Fibroblast of mammary gland (primary cell): ENCODE results near the gene ADAMTS8.

Source experiments
- DNase-seq: peaks from one replicate; pipeline ENCODE4 v3.0.0-alpha.2; 2010; ENCODE audit warnings: low read depth
- H3K4me3 ChIP-seq: 2 replicates; pipeline ENCODE4 v1.5.1; 2011; ENCODE audit warnings: low read depth, mild to moderate bottlenecking, low read length, moderate library complexity; ENCODE audit not compliant: control insufficient read depth
- TF ChIP-seq, protein P1 (sequence below): conservative IDR thresholded peaks from 2 replicates; pipeline ENCODE4 v1.5.1; 2011; ENCODE audit warnings: low read depth, low read length, inconsistent platforms; ENCODE audit not compliant: control insufficient read depth, insufficient read depth

Gene ADAMTS8

DNA sequence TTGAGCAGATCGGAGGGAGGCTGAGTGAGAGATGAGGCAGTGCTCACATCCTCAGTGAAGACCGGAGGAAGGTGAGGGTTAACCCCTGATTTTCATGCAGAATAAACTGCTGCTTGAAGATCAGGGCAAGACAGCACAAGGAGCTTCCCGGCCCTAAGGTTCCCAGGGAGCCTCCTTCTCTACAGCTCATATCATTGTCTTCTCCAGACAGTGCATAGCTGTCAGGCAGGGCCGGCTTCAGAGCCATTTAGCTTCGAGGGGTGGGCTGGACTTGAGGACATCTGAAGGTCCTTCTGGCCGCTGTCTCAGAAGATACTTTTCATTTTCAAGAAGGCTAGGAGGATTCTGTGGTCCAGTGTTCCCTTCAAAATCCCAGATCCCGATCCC, 7.2 kb downstream of the ADAMTS8 start:
- TF ChIP-seq, protein P1, sequence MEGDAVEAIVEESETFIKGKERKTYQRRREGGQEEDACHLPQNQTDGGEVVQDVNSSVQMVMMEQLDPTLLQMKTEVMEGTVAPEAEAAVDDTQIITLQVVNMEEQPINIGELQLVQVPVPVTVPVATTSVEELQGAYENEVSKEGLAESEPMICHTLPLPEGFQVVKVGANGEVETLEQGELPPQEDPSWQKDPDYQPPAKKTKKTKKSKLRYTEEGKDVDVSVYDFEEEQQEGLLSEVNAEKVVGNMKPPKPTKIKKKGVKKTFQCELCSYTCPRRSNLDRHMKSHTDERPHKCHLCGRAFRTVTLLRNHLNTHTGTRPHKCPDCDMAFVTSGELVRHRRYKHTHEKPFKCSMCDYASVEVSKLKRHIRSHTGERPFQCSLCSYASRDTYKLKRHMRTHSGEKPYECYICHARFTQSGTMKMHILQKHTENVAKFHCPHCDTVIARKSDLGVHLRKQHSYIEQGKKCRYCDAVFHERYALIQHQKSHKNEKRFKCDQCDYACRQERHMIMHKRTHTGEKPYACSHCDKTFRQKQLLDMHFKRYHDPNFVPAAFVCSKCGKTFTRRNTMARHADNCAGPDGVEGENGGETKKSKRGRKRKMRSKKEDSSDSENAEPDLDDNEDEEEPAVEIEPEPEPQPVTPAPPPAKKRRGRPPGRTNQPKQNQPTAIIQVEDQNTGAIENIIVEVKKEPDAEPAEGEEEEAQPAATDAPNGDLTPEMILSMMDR, result no peak
- no peak for DNase-seq
- H3K4me3 ChIP-seq, result no peak overlapping the region

DNA sequence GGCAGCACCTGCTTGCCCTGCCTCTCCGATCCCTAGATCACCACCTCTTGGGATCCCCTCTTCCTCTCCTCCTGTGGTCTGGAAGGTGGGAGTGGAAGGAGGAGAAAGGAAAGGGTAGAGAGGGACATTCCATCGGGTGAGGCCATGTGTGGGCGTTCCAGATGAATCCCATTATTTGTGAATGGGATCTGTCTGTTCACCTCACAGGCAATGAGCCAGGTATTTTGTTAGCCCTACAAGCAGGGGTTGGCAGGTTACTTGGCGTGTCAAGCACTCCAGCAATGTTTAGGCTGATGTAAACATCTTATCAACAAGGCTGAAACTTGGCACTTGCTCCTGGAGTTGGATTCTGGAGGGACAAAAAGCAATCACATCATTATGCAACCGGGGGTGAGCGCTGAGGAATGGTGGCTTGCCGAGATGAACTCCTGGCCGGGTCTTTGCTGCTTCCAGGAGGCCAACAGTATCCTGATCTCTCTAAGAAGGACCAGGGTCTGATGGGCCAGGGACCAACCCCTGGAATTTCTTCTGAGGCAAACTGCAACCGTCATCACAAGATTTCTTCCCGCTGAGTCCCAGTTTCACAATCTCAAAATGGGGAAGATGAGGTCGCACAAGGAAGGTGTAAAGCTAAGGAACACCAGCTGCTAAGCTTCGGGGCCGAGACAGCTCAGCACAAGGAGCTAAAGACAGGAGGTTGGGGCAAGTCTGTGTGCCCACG, 7.8 kb downstream of the ADAMTS8 start:
- TF ChIP-seq, protein P1, result no peak
- DNase-seq, result peak; percentile 55
- H3K4me3 ChIP-seq, result no peak overlapping the region

GRCh38 chr11:130418756-130419155, 9.7 kb downstream of the ADAMTS8 start:
- no peak overlapping the region for H3K4me3 ChIP-seq
- TF ChIP-seq, protein P1, result no peak
- no peak for DNase-seq

DNA sequence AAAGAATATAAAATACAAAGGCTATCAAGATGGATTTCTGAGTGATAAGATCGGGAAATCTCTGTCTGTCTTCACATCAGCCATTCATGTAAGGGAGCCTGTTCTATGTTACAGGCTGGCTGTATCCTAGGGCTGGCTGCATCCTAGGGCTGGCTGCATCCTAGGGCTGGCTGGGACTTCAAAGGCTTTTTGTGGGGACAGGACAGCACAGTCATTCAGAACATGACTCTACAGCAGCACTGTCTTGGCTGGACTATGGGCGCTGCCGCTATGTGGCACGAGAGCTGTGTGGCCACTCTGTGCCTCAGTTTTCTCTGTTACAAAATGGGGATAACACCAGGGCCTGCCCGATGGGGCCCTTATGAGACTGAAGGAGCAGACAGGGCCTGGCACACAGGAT, 10.2 kb downstream of the ADAMTS8 start:
- TF ChIP-seq, protein P1, result no peak
- no peak for DNase-seq
- no peak overlapping the region for H3K4me3 ChIP-seq

DNA sequence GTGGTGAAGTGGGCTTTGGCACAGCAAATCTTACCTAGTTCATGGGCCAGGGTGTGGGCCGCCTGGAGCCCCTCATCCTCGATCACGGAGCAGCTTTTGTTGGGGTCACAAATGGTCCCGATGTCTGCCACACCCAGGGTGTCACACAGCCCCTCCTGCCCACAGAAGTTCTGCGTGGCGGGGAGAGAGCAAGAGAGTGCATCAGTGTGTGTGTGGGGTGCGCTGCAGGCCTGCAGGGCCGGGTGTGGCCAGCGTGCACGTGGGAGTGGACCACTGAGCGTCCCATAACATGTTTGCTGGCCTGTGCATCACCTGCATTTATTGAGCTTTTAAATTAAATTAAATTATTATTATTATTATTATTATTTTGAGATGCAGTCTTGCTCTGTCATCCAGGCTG, 11.5 kb downstream of the ADAMTS8 start:
- DNase-seq, result no peak
- H3K4me3 ChIP-seq, result no peak overlapping the region
- TF ChIP-seq, protein P1, result no peak

- no peak for DNase-seq
- TF ChIP-seq, protein P1, result no peak
- no peak overlapping the region for H3K4me3 ChIP-seq
Observed at GRCh38 chr11:130416530-130416882, 11.9 kb downstream of the ADAMTS8 start.
